Skeletal muscle tissue (tissue), 4 donors: ENCODE data around the gene CLDN4. TPM values are rescaled to one million over a fixed set of nuclear protein-coding genes. Genes with fewer than 3 reads are reported as not detected.
"Not testable (repeated sequence)": the region's sequence is repeated elsewhere in the genome, so short reads cannot be mapped to it uniquely, and the experiment has no call there.

Experiments
- H3K27ac ChIP-seq: one replicate; pipeline ENCODE4 v1.7.0; 2013; ENCODE audit warnings: mild to moderate bottlenecking, low read depth, low read length, inconsistent platforms
- H3K27me3 ChIP-seq, 3 donors: one replicate each; pipeline ENCODE4 v1.7.0; 2013; ENCODE audit warnings: low read length in 3 of 3; ENCODE audit not compliant: control insufficient read depth in 3 of 3, insufficient read depth in 3 of 3
- H3K36me3 ChIP-seq, 3 donors: one replicate each; pipeline ENCODE4 v1.7.0; 2013; ENCODE audit warnings: low read length in 3 of 3; ENCODE audit not compliant: control insufficient read depth in 3 of 3, insufficient read depth in 3 of 3
- H3K4me1 ChIP-seq, 3 donors: one replicate each; pipeline ENCODE4 v1.7.0; 2013; ENCODE audit warnings: low read length in 3 of 3, mild to moderate bottlenecking in 3 of 3; ENCODE audit not compliant: control insufficient read depth in 3 of 3, insufficient read depth in 3 of 3
- H3K4me3 ChIP-seq, 3 donors: one replicate each; pipeline ENCODE4 v1.7.0; 2013; ENCODE audit warnings: low read length in 3 of 3
- H3K9ac ChIP-seq, 3 donors: one replicate each; pipeline ENCODE4 v1.7.0; 2013; ENCODE audit warnings: low read length in 3 of 3, mild to moderate bottlenecking in 3 of 3, moderate library complexity in 2 of 3, low read depth in 1 of 3
- H3K9me3 ChIP-seq, 3 donors: one replicate each; pipeline ENCODE4 v1.7.0; 2013; ENCODE audit warnings: low read length in 3 of 3; ENCODE audit not compliant: control insufficient read depth in 3 of 3
- total RNA-seq: library from RNA; depleted of rRNA; stranded (reverse); fragments of >200 nt; gene quantifications from one replicate; pipeline ENCODE4 v1.2.3, GENCODE V29; 2014
- donor health status: Osteomylitis.

CLDN4 gene
- total RNA-seq, 1 donor from 2014 or later: not detected

DNA sequence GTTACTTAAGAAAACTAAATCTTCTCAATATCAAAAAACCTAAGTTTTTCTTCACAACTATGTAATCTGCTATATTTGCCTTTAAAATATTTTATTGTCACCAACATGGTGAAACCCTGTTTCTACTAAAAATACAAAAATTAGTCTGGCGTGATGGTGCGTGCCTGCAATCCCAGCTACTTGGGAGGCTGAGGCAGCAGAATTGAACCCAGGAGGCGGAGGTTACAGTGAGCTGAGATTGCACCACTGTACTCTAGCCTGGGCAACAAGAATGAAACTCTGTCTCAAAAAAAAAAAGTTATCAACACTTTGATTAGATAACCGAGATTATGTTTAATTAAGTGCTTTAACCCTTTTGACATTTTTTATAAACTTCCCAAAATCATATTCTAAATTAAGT is 28.3 kb upstream of the CLDN4 start:
- peaks cover 0 to 2% (median 0%) of the 10 kb centered on the region in 3 donors for H3K27me3 ChIP-seq
- no peaks in the 10 kb centered on the region for H3K4me1 ChIP-seq
- H3K9me3 ChIP-seq: no peaks in the 10 kb centered on the region
- H3K36me3 ChIP-seq: no peaks in the 10 kb centered on the region
- H3K9ac ChIP-seq: no peak overlapping the region
- H3K4me3 ChIP-seq: no peak overlapping the region
- H3K27ac ChIP-seq: no peak overlapping the region

DNA sequence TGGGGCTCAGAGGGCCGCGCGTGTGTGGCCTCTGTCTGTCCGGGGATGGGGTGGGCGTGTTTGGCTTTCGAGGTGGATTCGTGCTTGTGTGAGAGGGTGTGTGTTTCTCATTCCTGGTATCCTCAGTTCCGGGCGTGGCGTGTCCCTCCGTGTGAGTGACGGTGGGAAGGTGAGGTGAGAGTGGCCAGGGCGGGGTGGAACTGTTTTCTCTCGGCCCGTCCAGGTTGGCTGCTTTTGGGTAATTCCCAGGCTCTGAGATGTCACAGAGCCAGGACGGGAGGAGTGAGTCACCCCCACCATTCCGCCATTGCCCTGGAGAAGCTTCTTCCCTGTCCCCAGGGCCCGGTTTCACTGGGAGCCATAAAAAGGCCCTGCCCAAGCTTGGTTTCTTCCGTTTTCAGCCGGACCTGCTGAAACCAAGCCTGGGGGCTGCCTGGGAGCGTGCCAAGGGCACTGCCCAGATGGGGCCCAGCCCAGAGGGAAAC is 21.3 kb upstream of the CLDN4 start:
- H3K4me3 ChIP-seq: no peak overlapping the region
- H3K4me1 ChIP-seq: no peaks in the 10 kb centered on the region
- no peaks in the 10 kb centered on the region for H3K36me3 ChIP-seq
- H3K27me3 ChIP-seq: peaks cover 0 to 8% (median 3%) of the 10 kb centered on the region in 3 donors
- H3K9ac ChIP-seq: no peak overlapping the region
- H3K27ac ChIP-seq: no peak overlapping the region
- H3K9me3 ChIP-seq: no peaks in the 10 kb centered on the region

DNA sequence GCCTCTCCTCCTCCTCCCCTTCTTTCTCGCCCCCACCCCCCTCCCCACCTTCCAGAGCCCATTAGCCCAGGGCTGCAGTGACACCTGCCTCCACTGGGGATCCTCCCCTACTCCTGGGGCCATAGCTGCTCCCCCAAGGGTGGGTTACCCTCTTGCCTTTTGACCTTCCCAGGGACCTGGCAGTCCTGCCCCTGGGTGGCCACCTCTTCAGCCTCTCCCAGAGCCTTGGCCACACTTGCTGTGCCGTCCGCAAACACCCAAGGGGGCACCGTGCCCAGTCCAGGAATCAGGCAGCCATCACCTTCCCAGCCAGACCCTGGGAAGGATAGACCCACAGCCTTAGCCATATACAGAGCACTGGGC is 19.8 kb upstream of the CLDN4 start:
- Histone ChIP-seq H3K4me1 (no peaks in the 10 kb centered on the region), H3K4me3 (no peak overlapping the region), H3K27ac (no peak overlapping the region), H3K27me3 (peaks cover 0 to 8% (median 3%) of the 10 kb centered on the region in 3 donors), H3K9me3 (no peaks in the 10 kb centered on the region), H3K36me3 (no peaks in the 10 kb centered on the region), H3K9ac (no peak overlapping the region)

DNA sequence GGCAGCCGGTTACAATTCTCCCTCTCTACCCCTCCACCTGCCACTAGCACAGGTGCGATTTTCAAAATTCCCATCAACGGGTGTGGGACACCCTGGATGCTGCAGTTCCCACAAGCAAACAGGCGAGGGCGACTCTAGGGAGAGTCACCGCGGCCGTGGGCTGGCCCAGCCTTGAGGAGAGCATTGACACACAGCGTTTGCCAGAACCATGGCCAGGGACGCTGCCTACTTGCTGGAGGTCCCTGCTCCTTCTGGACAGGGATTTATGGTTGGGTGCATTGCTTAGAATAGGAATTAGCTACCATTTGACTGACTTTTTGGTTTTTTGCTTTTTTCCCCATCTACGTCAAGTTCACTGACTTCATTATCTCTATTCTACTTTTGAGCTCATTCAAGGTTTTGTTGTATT is 19.0 kb upstream of the CLDN4 start:
- H3K27me3 ChIP-seq: peaks cover 0 to 8% (median 3%) of the 10 kb centered on the region in 3 donors
- no peak overlapping the region for H3K9ac ChIP-seq
- no peak overlapping the region for H3K27ac ChIP-seq
- no peaks in the 10 kb centered on the region for H3K36me3 ChIP-seq
- no peaks in the 10 kb centered on the region for H3K4me1 ChIP-seq
- H3K4me3 ChIP-seq: no peak overlapping the region
- H3K9me3 ChIP-seq: no peaks in the 10 kb centered on the region

DNA sequence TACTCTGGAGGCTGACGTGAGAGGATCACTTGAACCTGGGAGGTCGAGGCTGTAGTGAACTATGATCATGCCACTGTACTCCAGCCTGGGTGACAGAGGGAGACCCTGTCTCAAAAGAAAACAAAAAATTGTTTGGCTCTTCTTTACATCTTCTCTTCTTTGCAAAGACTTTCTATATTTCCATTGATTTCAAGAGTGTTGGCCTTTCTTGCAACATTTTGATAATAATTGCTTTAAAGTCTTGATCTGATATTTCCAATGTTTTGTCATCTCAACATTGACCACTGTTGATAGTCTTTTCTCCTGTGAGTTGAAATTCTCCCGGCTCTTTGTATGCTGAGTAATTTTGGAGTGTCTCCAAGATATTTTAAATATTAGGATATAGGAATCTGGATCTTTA is 17.8 kb upstream of the CLDN4 start:
- Histone ChIP-seq H3K27me3 (peaks cover 0 to 8% (median 3%) of the 10 kb centered on the region in 3 donors), H3K36me3 (no peaks in the 10 kb centered on the region), H3K9ac (no peak overlapping the region), H3K4me3 (no peak overlapping the region), H3K4me1 (no peaks in the 10 kb centered on the region), H3K27ac (no peak overlapping the region), H3K9me3 (no peaks in the 10 kb centered on the region)

DNA sequence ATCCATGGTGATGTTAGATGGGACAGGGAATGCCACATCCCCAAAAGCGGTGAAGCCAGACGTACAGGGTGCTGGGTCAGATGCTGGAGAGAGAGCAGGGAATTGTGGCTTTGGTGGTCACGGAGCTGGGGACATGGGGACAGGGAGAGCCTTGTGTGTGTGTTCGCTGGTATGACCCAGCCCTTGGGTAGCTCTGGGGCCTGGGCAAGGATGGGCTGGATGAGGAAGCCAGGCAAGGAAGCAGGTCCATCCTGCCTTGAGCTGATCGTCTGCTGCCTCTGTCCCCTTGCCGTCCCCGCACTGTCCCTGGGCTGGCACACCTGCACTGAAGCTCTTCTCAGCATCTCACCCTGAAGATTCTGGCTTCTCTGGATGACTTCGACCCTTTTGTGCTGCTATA is 15.4 kb upstream of the CLDN4 start:
- no peak overlapping the region for H3K4me3 ChIP-seq
- peaks cover 0 to 4% (median 3%) of the 10 kb centered on the region in 3 donors for H3K27me3 ChIP-seq
- H3K36me3 ChIP-seq: no peaks in the 10 kb centered on the region
- H3K4me1 ChIP-seq: no peaks in the 10 kb centered on the region
- H3K9me3 ChIP-seq: no peaks in the 10 kb centered on the region
- H3K27ac ChIP-seq: no peak overlapping the region
- H3K9ac ChIP-seq: no peak overlapping the region

DNA sequence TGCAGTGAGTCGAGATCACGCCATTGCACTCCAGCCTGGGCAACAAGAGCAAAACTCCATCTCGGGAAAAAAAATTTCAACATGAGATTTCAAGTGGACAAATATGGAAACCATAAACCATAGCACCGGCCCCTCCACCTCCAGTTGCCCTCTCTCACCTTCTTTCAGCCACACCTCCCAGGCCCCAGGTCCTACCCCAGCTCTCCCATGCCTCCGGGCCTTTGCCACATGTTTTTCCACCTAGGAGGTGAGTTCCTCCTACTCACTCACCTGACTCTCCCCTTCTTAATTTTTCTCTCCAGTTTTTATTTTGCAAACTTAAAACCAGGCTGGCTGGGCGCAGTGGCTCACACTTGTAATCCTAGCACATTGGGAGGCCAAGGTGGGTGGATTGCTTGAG is 13.7 kb upstream of the CLDN4 start:
- Histone ChIP-seq H3K27me3 (no peaks in the 10 kb centered on the region), H3K9ac (no peak overlapping the region), H3K4me1 (no peaks in the 10 kb centered on the region), H3K27ac (no peak overlapping the region), H3K9me3 (no peaks in the 10 kb centered on the region), H3K4me3 (no peak overlapping the region), H3K36me3 (no peaks in the 10 kb centered on the region)

DNA sequence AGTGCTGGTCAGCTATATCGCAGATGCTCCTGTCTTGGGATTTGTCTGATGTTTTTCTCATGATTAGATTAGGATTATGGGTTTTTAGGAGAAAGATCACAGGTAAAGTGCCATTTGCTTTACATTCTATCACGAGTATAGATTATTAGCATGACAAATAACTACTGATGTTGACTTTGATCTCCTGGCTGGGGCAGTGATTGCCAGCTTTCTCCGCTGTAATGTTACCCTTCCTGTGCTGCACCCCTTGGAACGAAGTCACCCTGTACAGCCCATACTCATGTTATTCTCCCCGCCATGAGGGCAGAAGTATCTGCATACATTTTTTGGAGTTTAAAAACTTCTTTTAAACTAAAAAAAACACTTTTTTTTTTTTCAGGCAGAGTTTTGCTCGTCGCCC is 10.8 kb upstream of the CLDN4 start:
- Histone ChIP-seq H3K27ac (no peak overlapping the region), H3K4me1 (no peaks in the 10 kb centered on the region), H3K27me3 (no peaks in the 10 kb centered on the region), H3K36me3 (no peaks in the 10 kb centered on the region), H3K4me3 (no peak overlapping the region), H3K9ac (no peak overlapping the region), H3K9me3 (no peaks in the 10 kb centered on the region)

DNA sequence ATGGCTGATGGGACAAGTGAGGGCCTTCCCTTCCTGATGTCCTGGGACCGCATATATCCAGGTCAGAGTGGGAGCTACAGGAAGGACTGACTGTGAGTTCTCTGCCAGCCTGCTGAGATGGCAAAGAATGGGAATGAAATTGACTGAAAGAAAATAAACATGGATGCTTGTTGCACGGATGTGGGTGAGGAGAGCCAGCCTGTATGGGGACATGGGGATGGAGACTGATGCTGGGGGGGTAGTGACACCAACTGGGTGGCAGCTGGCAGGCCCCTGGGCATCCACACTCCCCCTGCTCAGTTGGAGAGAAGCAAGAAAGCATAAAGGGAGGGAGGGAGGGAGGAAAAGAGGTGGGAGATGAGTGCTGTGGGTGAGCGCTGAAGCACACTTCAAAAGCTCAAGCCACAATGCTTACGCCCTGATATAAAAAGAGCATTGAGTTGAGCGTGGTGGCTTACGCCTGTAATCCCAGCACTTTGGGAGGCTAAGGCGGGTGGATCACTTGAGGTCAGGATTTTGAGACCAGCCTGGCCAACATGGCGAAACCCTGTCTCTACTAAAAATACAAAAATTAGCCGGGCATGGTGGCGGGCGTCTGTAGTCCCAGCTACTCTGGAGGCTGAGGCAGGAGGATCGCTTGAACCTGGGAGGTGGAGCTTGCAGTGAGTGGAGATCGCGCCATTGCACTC is 9.1 kb upstream of the CLDN4 start:
- H3K4me1 ChIP-seq, H3K27me3 ChIP-seq, H3K9ac ChIP-seq, H3K36me3 ChIP-seq, H3K9me3 ChIP-seq, H3K4me3 ChIP-seq, H3K27ac ChIP-seq: not testable (repeated sequence)

DNA sequence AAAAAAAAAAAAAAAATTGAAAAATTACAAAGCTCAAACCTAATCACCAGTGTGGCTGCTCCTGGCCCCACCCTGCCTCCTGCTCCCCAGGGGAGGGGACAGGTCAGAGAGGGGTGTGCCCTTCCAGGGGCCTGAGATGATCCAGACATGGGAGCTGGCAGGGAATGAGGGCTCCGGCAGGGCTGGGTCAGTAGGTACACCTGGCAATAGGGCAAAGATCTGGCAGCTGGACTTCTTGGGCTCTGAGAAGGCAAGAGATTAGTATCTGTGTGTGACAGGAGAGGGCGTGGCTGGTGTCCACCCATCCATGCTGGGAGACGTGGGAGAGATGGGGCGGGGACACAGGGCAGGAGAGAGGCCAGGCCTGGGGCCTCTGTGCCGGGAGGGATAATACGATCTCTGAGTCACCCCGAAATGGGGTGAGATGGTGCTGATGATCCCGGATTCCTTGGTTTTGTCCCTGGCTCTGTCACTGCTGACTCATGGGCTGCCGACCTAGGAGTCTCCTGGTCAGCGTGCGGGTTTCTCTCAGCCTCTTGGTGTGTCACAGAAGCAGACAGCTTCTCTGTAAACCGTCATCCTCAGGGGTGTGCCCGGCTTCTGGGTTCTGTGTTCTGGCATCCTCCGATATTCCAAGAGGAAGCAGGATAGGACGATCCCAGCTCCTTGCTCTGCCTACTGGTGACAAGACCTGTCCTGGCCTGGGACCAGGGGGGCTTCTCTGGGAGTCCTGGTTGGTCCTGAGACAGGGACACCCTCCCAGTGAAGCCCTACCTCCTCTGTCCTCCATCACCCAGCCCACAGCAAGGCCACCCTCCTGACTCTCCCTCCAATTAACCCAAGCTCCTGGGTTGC is 8.2 kb upstream of the CLDN4 start:
- no peaks in the 10 kb centered on the region for H3K9me3 ChIP-seq
- H3K9ac ChIP-seq: no peak overlapping the region
- H3K4me1 ChIP-seq: peaks cover 3 to 4% (median 3%) of the 10 kb centered on the region in 3 donors
- no peak overlapping the region for H3K27ac ChIP-seq
- no peaks in the 10 kb centered on the region for H3K27me3 ChIP-seq
- H3K4me3 ChIP-seq: no peak overlapping the region
- no peaks in the 10 kb centered on the region for H3K36me3 ChIP-seq
